Panc1 (cell line): Measurements from ENCODE around the gene SLCO4A1.

Source experiments
- POLR2AphosphoS5 ChIP-seq: IDR thresholded peaks from 2 replicates; pipeline ENCODE4 v1.6.1; 2012; ENCODE audit warnings: mild to moderate bottlenecking, low read depth, low read length, moderate library complexity
- REST ChIP-seq, 2 experiments: IDR thresholded peaks; 2 replicates each; pipeline ENCODE4 v1.6.1; 2011 to 2012; ENCODE audit warnings: low read depth in 2 of 2, control low read depth in 1 of 2, low read length in 1 of 2, mild to moderate bottlenecking in 1 of 2, moderate library complexity in 1 of 2; ENCODE audit not compliant: insufficient read depth in 1 of 2
- SIN3A ChIP-seq: IDR thresholded peaks from 2 replicates; pipeline ENCODE4 v1.6.1; 2012; ENCODE audit warnings: low read depth, mild to moderate bottlenecking, low read length, moderate library complexity, borderline replicate concordance; ENCODE audit not compliant: insufficient read depth
- TCF7L2 ChIP-seq: IDR thresholded peaks from 2 replicates; pipeline ENCODE4 v1.6.1; 2011; ENCODE audit warnings: mild to moderate bottlenecking, low read depth, low read length, inconsistent platforms
- TF ChIP-seq, protein P1 (sequence below): fragments of 450-650 bp; IDR thresholded peaks from 2 replicates; pipeline ENCODE4 v1.5.1; 2017; ENCODE audit warnings: mild to moderate bottlenecking

DNA sequence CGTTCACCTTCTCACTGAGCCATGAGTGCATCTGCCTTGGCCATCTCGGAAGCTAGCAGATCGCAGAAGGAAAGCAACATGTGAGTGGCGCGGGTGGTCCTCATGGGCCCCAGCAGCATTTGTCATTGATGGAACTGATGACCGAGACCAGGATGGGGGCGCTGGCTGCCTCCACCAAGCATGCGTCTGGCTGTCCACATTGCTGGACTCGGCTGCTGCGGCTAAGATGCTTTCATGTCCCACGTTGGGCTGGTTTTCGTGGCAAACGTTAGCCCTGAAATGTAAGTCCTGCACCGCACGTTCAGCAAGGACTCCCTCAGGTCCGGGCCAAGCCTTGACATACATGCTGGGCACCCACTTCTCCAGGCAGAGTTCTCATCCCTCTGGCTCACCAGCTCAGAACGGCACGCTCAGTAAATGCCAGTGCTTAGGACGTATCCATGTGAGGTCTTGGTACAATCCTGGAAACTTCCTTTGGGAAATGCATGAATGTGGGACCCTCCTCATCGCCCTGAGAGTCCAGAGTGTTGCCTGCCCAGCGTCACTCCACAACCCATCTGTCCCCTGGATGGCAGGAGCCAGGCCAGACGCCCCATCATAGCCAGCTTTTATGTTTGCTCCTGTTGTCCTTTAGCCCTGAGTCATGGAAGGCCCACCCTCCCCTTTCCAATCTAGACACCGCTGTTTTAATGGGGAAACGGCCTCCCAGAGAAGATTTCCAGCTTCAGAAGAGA, 8.4 kb downstream of the SLCO4A1 start:
- no peak for TF ChIP-seq POLR2AphosphoS5
- TF ChIP-seq, protein P1, sequence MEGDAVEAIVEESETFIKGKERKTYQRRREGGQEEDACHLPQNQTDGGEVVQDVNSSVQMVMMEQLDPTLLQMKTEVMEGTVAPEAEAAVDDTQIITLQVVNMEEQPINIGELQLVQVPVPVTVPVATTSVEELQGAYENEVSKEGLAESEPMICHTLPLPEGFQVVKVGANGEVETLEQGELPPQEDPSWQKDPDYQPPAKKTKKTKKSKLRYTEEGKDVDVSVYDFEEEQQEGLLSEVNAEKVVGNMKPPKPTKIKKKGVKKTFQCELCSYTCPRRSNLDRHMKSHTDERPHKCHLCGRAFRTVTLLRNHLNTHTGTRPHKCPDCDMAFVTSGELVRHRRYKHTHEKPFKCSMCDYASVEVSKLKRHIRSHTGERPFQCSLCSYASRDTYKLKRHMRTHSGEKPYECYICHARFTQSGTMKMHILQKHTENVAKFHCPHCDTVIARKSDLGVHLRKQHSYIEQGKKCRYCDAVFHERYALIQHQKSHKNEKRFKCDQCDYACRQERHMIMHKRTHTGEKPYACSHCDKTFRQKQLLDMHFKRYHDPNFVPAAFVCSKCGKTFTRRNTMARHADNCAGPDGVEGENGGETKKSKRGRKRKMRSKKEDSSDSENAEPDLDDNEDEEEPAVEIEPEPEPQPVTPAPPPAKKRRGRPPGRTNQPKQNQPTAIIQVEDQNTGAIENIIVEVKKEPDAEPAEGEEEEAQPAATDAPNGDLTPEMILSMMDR, result no peak
- TF ChIP-seq REST (IDR thresholded peaks at IDR 0.05; ENCODE audit: insufficient read depth in 1 of 2, low read depth in 2 of 2, low read length in 1 of 2), result no peak
- no peak for TF ChIP-seq SIN3A
- peak; percentile 71 for TF ChIP-seq TCF7L2
